ENCODE results near the gene MRPL45.

DNA sequence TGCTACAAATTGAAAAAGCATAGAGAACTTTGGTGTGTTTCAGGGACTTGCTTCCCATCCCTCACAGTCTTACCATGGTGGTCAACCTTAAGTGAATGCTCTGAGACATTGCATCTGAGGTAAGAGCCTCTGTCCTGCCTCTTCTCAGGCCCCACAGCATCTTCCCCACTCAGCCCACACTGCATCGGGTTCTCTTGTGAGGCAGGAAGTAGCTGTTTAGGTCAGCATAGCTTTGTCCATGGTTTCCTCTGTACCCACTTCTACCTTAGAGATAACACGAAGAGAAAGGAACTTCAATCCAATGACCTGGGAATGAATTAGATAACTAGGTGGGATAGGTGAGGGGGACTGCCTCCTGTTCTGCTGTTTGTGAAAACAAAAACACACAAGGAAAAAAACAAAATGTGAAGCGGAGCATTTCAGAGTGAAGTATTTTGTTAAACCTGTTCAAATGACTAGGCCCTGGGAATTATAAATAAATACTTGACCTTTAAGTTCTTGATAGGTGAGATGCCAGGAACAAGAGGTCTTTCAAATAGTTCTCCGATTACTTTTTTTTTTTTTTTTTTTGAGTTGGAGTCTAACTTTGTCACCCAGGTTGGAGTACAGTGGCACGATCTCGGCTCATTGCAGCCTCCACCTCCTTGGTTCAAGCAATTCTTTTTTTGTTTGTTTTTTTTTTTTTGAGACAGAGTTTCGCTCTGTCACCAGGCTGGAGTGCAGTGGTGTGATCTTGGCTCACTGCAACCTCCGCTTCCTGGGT lies 72.3 kb downstream of the MRPL45 start:
- TF ChIP-seq, protein P1, sequence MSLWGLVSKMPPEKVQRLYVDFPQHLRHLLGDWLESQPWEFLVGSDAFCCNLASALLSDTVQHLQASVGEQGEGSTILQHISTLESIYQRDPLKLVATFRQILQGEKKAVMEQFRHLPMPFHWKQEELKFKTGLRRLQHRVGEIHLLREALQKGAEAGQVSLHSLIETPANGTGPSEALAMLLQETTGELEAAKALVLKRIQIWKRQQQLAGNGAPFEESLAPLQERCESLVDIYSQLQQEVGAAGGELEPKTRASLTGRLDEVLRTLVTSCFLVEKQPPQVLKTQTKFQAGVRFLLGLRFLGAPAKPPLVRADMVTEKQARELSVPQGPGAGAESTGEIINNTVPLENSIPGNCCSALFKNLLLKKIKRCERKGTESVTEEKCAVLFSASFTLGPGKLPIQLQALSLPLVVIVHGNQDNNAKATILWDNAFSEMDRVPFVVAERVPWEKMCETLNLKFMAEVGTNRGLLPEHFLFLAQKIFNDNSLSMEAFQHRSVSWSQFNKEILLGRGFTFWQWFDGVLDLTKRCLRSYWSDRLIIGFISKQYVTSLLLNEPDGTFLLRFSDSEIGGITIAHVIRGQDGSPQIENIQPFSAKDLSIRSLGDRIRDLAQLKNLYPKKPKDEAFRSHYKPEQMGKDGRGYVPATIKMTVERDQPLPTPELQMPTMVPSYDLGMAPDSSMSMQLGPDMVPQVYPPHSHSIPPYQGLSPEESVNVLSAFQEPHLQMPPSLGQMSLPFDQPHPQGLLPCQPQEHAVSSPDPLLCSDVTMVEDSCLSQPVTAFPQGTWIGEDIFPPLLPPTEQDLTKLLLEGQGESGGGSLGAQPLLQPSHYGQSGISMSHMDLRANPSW (CRISPR knock-in tag; IDR thresholded peaks at IDR 0.05; ENCODE audit: borderline replicate concordance), result no peak
- TF ChIP-seq ZNF552 (CRISPR knock-in tag; IDR thresholded peaks at IDR 0.05; ENCODE audit: borderline replicate concordance) (no peak), NR2C2 (CRISPR knock-in tag; IDR thresholded peaks at IDR 0.05; ENCODE audit: borderline replicate concordance) (no peak), ZNF670 (CRISPR knock-in tag; IDR thresholded peaks at IDR 0.05; ENCODE audit: borderline replicate concordance) (no peak), POLR2AphosphoS2 (IDR thresholded peaks at IDR 0.05; ENCODE audit: low read depth, low read length) (no peak), ZNF350 (CRISPR knock-in tag; IDR thresholded peaks at IDR 0.05; ENCODE audit: borderline replicate concordance, low read depth) (no peak)
- TF ChIP-seq, protein P2, sequence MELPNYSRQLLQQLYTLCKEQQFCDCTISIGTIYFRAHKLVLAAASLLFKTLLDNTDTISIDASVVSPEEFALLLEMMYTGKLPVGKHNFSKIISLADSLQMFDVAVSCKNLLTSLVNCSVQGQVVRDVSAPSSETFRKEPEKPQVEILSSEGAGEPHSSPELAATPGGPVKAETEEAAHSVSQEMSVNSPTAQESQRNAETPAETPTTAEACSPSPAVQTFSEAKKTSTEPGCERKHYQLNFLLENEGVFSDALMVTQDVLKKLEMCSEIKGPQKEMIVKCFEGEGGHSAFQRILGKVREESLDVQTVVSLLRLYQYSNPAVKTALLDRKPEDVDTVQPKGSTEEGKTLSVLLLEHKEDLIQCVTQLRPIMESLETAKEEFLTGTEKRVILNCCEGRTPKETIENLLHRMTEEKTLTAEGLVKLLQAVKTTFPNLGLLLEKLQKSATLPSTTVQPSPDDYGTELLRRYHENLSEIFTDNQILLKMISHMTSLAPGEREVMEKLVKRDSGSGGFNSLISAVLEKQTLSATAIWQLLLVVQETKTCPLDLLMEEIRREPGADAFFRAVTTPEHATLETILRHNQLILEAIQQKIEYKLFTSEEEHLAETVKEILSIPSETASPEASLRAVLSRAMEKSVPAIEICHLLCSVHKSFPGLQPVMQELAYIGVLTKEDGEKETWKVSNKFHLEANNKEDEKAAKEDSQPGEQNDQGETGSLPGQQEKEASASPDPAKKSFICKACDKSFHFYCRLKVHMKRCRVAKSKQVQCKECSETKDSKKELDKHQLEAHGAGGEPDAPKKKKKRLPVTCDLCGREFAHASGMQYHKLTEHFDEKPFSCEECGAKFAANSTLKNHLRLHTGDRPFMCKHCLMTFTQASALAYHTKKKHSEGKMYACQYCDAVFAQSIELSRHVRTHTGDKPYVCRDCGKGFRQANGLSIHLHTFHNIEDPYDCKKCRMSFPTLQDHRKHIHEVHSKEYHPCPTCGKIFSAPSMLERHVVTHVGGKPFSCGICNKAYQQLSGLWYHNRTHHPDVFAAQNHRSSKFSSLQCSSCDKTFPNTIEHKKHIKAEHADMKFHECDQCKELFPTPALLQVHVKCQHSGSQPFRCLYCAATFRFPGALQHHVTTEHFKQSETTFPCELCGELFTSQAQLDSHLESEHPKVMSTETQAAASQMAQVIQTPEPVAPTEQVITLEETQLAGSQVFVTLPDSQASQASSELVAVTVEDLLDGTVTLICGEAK (IDR thresholded peaks at IDR 0.05), result no peak
- TF ChIP-seq, protein P2 (CRISPR knock-in tag; IDR thresholded peaks at IDR 0.05), result no peak
- TF ChIP-seq, protein P3, sequence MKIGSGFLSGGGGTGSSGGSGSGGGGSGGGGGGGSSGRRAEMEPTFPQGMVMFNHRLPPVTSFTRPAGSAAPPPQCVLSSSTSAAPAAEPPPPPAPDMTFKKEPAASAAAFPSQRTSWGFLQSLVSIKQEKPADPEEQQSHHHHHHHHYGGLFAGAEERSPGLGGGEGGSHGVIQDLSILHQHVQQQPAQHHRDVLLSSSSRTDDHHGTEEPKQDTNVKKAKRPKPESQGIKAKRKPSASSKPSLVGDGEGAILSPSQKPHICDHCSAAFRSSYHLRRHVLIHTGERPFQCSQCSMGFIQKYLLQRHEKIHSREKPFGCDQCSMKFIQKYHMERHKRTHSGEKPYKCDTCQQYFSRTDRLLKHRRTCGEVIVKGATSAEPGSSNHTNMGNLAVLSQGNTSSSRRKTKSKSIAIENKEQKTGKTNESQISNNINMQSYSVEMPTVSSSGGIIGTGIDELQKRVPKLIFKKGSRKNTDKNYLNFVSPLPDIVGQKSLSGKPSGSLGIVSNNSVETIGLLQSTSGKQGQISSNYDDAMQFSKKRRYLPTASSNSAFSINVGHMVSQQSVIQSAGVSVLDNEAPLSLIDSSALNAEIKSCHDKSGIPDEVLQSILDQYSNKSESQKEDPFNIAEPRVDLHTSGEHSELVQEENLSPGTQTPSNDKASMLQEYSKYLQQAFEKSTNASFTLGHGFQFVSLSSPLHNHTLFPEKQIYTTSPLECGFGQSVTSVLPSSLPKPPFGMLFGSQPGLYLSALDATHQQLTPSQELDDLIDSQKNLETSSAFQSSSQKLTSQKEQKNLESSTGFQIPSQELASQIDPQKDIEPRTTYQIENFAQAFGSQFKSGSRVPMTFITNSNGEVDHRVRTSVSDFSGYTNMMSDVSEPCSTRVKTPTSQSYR (CRISPR knock-in tag; IDR thresholded peaks at IDR 0.05; ENCODE audit: borderline replicate concordance), result no peak
- TF ChIP-seq, protein P4, sequence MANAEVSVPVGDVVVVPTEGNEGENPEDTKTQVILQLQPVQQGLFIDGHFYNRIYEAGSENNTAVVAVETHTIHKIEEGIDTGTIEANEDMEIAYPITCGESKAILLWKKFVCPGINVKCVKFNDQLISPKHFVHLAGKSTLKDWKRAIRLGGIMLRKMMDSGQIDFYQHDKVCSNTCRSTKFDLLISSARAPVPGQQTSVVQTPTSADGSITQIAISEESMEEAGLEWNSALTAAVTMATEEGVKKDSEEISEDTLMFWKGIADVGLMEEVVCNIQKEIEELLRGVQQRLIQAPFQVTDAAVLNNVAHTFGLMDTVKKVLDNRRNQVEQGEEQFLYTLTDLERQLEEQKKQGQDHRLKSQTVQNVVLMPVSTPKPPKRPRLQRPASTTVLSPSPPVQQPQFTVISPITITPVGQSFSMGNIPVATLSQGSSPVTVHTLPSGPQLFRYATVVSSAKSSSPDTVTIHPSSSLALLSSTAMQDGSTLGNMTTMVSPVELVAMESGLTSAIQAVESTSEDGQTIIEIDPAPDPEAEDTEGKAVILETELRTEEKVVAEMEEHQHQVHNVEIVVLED (CRISPR knock-in tag; IDR thresholded peaks at IDR 0.05; ENCODE audit: borderline replicate concordance), result no peak
